Stimulated activated CD8-positive, alpha-beta memory T cell treated with anti-CD3 and anti-CD28 coated beads, Interleukin-12 subunit alpha, Interleukin-12 subunit beta, amount 100 ng/mL, for 24 hours (primary cell): ENCODE results near the gene SUCO.
"Not testable (repeated sequence)": the region's sequence is repeated elsewhere in the genome, so short reads cannot be mapped to it uniquely, and the experiment has no call there.

Source experiments
- DNase-seq: peaks from one replicate; pipeline ENCODE4 v3.0.0-alpha.2; 2020; ENCODE audit errors: extremely low read depth

Gene SUCO, protein sequence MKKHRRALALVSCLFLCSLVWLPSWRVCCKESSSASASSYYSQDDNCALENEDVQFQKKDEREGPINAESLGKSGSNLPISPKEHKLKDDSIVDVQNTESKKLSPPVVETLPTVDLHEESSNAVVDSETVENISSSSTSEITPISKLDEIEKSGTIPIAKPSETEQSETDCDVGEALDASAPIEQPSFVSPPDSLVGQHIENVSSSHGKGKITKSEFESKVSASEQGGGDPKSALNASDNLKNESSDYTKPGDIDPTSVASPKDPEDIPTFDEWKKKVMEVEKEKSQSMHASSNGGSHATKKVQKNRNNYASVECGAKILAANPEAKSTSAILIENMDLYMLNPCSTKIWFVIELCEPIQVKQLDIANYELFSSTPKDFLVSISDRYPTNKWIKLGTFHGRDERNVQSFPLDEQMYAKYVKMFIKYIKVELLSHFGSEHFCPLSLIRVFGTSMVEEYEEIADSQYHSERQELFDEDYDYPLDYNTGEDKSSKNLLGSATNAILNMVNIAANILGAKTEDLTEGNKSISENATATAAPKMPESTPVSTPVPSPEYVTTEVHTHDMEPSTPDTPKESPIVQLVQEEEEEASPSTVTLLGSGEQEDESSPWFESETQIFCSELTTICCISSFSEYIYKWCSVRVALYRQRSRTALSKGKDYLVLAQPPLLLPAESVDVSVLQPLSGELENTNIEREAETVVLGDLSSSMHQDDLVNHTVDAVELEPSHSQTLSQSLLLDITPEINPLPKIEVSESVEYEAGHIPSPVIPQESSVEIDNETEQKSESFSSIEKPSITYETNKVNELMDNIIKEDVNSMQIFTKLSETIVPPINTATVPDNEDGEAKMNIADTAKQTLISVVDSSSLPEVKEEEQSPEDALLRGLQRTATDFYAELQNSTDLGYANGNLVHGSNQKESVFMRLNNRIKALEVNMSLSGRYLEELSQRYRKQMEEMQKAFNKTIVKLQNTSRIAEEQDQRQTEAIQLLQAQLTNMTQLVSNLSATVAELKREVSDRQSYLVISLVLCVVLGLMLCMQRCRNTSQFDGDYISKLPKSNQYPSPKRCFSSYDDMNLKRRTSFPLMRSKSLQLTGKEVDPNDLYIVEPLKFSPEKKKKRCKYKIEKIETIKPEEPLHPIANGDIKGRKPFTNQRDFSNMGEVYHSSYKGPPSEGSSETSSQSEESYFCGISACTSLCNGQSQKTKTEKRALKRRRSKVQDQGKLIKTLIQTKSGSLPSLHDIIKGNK (N-terminal part only)

GRCh38 chr1:172532700-172533512 is at the start of gene SUCO:
SUCO (plus strand) TSS chr1:172533150; CDS start chr1:172533436, 286 bp downstream.
- DNase-seq, result peak; percentile 98

- DNase-seq, result no peak
These were observed 49.5 kb upstream of the SUCO start for GRCh38 chr1:172483448-172483847.

DNA sequence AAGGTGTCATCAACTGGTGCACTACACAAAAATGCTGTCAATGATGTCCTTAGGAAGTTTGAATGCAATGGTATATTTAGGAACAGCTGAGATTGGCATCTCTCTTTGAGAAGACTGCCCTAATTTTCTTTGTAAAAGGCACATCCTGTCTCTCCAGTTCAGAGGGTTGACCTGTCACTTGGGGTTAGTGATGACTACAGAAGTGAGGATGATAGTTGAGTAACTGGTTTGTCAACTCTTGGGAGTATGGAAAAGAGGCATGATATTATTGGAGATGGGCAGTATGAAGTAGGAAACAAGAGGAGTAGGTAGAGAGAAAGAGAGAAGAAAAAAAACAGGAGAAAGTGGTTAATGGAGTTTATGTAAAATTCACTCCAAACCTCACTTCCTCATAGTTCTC is 48.7 kb upstream of the SUCO start:
- no peak for DNase-seq

DNA sequence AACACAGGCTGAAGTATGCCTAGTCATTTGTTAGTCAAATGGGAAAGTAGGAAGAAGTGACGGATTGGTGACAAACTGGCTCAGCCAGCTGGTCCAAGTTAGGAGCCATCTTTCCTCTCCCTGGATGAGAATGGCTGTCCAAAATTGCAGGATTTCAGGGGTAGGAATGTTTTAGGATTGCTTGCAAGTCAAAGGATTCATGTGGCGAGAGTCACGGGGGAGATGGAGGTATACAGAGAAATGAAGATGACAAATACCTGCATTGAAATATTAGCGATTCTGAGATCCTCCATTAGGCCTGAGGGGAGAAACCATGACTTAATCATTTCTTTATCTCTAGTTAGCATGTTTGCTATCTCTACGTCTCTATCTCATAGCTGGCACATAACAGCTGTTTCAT is 47.3 kb upstream of the SUCO start:
- no peak for DNase-seq

GRCh38 chr1:172486805-172487454 is 46.0 kb upstream of the SUCO start:
- no peak for DNase-seq

DNA sequence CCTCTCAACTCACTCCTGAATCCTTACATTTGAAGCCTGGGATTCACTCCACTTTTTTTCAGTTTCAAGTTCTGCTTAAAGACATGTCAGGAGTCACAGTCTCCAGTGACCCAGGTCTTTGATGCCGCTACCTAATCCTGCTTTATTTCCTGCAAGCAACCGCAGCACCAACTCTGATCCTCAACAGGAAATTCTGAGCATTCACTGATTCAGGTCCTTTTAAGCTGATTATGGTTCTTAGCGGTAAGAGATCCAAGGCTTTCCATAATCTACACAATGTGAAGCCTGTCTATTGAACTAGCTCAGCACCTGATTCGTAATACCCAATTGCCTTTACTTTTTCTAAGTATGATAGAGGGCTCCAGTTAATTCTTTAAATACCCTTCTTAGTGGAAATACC is 45.4 kb upstream of the SUCO start:
- no peak for DNase-seq

DNA sequence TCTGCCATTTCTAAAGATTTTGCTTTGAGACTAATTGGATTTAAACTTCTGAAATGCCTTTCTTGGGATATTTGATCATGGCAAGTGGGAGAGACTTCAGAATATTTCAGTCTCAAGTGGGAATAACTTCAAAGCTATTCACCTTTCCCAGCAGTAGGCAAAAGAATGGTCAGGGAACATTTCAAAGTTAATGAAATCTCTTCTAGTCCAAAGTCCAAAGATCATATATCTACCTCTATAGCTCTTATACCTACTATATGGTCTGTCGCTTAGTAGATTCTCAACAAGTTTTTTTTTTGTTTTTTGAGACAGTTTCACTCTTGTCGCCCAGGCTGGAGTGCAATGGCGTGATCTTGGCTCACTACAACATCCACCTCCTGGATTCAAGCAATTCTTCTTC is 44.6 kb upstream of the SUCO start:
- no peak for DNase-seq

DNA sequence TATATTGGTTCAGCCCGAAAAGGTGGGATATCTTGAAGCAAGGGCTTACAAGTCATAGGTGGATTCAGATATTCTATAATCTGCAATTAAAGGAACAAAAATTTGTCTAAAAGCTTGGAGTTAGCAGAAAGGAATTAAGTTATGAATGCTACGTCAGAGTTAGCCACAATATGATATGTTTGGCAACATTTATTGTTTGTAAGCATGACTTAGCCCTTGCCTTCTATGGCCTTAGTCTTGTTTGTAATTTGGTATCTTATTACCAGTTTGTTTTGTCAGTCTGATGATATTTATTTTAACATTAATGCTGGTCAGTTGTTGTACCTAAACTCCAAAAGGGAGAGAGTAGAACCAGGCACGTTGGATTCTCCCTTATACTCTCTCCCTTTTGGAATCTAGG is 43.1 kb upstream of the SUCO start:
- no peak for DNase-seq

- no peak for DNase-seq
These were observed 40.5 kb upstream of the SUCO start for GRCh38 chr1:172492421-172492820.

DNA sequence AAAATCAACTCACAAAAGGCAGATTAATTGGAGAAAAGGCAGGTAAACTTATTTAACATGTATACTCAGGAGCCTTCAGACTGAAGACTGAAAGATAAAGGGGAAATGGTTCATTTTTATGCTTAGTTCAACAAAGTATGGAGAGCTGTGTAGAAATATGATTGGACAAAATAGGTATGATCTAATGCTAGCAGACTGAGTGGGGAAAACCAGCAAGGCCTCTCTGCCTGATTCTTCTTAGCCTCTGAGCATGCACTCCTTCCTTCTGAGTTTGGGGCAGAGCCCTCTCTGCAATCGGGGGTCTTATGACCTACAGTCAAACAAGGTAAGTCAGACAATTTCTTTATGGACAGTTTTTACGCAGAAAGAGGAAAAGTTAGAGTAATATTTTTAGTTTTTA is 38.8 kb upstream of the SUCO start:
- DNase-seq, result no peak

DNA sequence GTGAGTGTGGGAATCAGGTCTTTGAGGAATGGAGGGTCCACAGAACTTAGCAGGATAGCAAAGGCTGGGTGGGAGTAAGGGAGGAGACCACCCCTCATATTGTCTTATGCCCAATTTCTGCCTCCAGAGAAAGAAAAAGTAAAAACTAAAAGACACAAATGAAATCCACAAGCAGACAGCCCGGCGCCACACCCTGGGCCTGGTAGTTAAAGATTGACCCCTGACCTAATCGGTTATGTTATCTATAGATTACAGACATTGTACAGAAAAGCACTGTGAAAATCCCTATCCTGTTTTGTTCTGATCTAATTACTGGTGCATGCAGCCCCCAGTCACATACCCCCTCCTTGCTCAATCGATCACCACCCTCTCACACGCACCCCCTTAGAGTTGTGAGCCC is 36.8 kb upstream of the SUCO start:
- DNase-seq, result not testable (repeated sequence)

DNA sequence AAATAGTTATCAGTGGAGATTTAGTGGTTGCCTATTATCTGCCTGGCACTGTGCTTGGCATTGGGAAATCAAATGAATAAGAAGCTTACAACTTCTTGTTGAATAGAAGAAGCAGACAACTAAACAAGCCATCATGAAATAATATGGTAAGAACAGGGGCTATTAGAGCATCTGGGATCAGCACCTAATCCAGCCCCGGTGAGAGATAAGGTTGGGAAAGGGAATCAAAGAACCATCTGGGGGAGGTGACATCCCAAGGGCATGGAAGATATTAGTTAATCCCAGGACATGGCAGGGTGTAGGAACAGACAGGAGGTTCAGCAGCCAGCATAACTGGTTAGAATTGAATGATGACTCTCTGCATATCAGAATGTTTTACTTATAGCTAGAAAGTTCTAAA is 36.3 kb upstream of the SUCO start:
- DNase-seq, result no peak

GRCh38 chr1:172497230-172497629 is 35.7 kb upstream of the SUCO start:
- DNase-seq, result no peak

GRCh38 chr1:172498857-172499256 is 34.1 kb upstream of the SUCO start:
- no peak for DNase-seq

DNA sequence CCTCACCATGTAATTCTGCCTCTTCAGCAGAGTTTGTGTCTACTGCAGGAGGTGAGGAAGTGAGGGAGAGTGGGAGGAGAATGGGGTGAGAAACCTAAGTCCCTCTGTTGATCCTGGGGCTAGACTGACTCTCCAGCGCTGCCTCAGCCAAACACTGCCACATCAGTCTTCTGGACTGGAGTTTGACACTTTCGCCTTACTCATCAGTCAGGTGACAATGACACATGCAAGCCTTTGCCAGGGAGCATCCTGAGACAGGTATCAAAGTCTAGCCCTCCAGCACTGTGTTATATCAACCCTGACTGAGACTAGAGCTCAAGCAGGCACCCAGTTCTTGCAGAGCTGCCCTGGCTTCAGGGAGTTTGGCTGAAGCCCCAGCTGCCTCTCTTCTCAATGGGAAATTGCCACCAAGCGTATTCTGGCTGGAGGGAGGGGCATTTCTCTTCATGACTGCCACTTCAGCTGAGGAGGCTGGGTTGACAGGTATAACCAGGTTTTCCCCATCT is 33.3 kb upstream of the SUCO start:
- DNase-seq, result no peak

DNA sequence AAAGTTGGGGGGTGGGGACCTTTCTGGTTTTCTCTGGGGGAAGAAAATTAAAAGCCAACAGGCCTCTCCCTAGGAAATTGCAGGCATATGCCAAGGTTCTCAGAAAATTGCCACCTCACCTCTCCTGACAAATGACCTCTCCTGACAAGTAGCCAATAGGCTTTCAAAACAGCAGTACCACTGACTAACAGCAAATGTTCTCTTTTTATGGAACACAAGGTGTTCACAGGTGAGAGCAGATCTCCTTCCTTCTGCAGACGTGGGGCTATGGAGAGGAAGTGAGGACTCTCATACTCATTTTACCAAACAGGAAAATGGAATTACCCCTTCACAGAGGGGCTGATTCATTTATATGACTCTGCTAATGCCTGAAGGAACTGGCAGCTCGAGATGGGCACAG is 32.7 kb upstream of the SUCO start:
- DNase-seq, result no peak

DNA sequence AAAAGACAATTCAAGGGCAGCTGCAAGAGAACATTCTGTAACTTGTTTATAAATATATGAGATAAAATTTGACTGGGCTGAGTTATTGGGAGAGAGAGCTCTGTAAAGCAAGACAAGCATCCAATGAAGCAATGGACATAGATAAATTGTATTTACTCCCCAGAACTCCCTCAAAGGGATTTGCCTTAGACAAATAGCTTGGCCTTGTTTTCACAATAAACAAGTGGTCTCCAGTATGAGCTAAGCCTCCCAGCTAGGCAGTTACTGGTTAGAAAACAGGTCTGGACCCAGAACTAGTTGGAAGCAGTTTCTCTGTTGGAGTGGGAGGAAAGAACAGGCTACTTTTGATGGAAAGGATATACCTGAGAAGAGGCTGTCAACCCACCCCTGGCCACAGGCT is 25.2 kb upstream of the SUCO start:
- no peak for DNase-seq

GRCh38 chr1:172510479-172510878 is 22.5 kb upstream of the SUCO start:
- DNase-seq, result no peak

DNA sequence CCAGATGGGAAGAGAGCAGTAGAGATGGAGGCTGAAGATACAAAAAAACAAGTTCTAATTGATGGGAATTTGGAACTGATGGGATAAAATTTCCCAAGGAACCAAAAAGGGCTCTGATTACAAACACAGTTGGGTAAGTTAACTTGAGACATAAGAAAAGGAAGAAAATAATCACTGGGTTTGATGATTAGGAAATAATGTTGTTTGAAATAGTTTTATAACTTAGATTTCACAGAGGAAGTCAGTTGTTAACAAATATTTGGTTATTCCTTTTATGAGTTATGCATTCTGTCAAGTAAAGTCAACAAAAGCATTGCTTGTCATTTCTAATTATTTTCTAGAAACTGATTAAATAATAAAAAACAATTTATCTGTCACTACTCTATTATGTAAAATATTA is 20.4 kb upstream of the SUCO start:
- DNase-seq, result no peak

- no peak for DNase-seq
These were observed 19.5 kb upstream of the SUCO start for GRCh38 chr1:172513479-172513878.

GRCh38 chr1:172514108-172514507 is 18.8 kb upstream of the SUCO start:
- DNase-seq, result no peak
